Psoas muscle (tissue), 8 donors: Measurements from ENCODE around the gene F10. TPM values are rescaled to one million over a fixed set of nuclear protein-coding genes. Genes with fewer than 3 reads are reported as not detected.

Source experiments
- ATAC-seq, 4 donors: fragments of 200-7000 bp; cut with Tn5 transposase; one replicate each; pipeline ENCODE4 v1.9.1; 2020; ENCODE audit warnings: moderate library complexity in 3 of 4, mild to moderate bottlenecking in 2 of 4
- DNase-seq, 2 donors: peaks; one replicate each; pipeline ENCODE4 v3.0.0-alpha.2; 2020
- H3K27ac ChIP-seq: fragments of 200-600 bp; one replicate; pipeline ENCODE4 v1.8.0; 2022
- H3K27me3 ChIP-seq, 3 donors: fragments of 200-600 bp in 1 of 3; one replicate each; pipeline versions ENCODE4 v1.6.1 to v1.8.0; 2013 to 2022; ENCODE audit warnings: low read length in 2 of 3, mild to moderate bottlenecking in 2 of 3, moderate library complexity in 1 of 3; ENCODE audit not compliant: insufficient read depth in 3 of 3
- H3K36me3 ChIP-seq, 2 donors: fragments of 200-600 bp in 1 of 2; one replicate each; pipeline versions ENCODE4 v1.6.1 to v1.8.0; 2013 to 2022; ENCODE audit warnings: low read depth in 1 of 2, mild to moderate bottlenecking in 1 of 2, moderate library complexity in 1 of 2; ENCODE audit not compliant: insufficient read depth in 1 of 2
- H3K4me1 ChIP-seq: fragments of 200-600 bp; one replicate; pipeline ENCODE4 v1.8.0; 2022
- H3K4me3 ChIP-seq: fragments of 200-600 bp; one replicate; pipeline ENCODE4 v1.8.0; 2022; ENCODE audit warnings: mild to moderate bottlenecking
- H3K9me3 ChIP-seq: fragments of 200-600 bp; one replicate; pipeline ENCODE4 v1.8.0; 2022
- CTCF ChIP-seq: fragments of 200-600 bp; IDR thresholded peaks from one replicate; pipeline ENCODE4 v1.8.0; 2022; ENCODE audit warnings: antibody characterized with exemption
- WGBS, 3 donors: extraction: QIAGEN DNeasy Blood & Tissue Kit; methylation state at CpG; one replicate each; pipeline versions ENCODE4 v1.1.6 to v1.1.7; 2013; 5-methylcytosine and 5-hydroxymethylcytosine counted together
- intact Hi-C, 2 donors: fragments of 100-400 bp; cut with DNase I; formaldehyde crosslinking; loops; one replicate each; pipeline versions ENCODE4 v1.11.0 to v1.14.2; 2022
- polyA plus RNA-seq, 3 donors: library from polyadenylated mRNA; stranded (reverse); fragments of 200-250 nt; gene quantifications; one replicate each; pipeline ENCODE4 v1.2.3, GENCODE V29; 2013
- total RNA-seq, 4 donors: library from RNA; stranded (reverse); fragmentation: NEBNext Ultra II Directional in 2 of 4; extraction: Animal tissue kit (Norgen Biotek cat#: 25700) in 2 of 4; gene quantifications; one replicate each; pipeline versions ENCODE4 v1.2.1 to v1.2.4, GENCODE V29; 2021 to 2023
- donor health status: healthy with polysubstance abuse.
- donor health status: DM: no; HTN: no; CAD: no; lungs with moderate emphysema.
- donor health status: Bipolar disorder and iron deficiency.
- donor health status: healthy.
- donor health status: DM: yes; HTN: yes; CAD: no.
- donor health status: DM: no; HTN: no; CAD: no.
- donor health status: DM: no; HTN: no; CAD: no.
- donor health status: DM: yes; HTN: yes; CAD: no.

Gene F10
- total and polyA plus RNA-seq, 7 donors: 0.63 to 4.9 (median 1.5) TPM

- no peak overlapping the region for H3K4me3 ChIP-seq
- intact Hi-C loops: no loop called here
- DNase-seq: peak in 1 of 2 donors; percentile 49
- H3K4me1 ChIP-seq: no peaks in the 10 kb centered on the region
- peaks cover 0 to 5% (median 2%) of the 10 kb centered on the region in 3 donors for H3K27me3 ChIP-seq
- no peak overlapping the region for H3K27ac ChIP-seq
- H3K36me3 ChIP-seq: peaks cover 0 to 3% of the 10 kb centered on the region in 2 donors
- H3K9me3 ChIP-seq: no peaks in the 10 kb centered on the region
- ATAC-seq: no peak
- WGBS, 3 donors: 83 to 91% (median 88%) methylated on average over 30 of the region's 30 CpGs
- no peak for TF ChIP-seq CTCF
Measured at GRCh38 chr13:113091211-113091771, 31.3 kb upstream of the F10 start.

GRCh38 chr13:113091891-113092775 lies 30.5 kb upstream of the F10 start:
- no peak for ATAC-seq
- intact Hi-C loops: no loop called here
- Histone ChIP-seq H3K36me3 (peaks cover 0 to under 1% of the 10 kb centered on the region in 2 donors), H3K27me3 (peaks cover 0 to 11% (median 2%) of the 10 kb centered on the region in 3 donors), H3K9me3 (no peaks in the 10 kb centered on the region), H3K4me3 (no peak overlapping the region), H3K27ac (no peak overlapping the region), H3K4me1 (no peaks in the 10 kb centered on the region)
- peak in 1 of 2 donors; percentile 45 for DNase-seq
- TF ChIP-seq CTCF: no peak
- WGBS, 3 donors: 85 to 89% (median 87%) methylated on average over 33 of the region's 33 CpGs

GRCh38 chr13:113092776-113093579 lies 29.6 kb upstream of the F10 start:
- peak in 1 of 2 donors; percentile 29 for DNase-seq
- Histone ChIP-seq H3K36me3 (no peaks in the 10 kb centered on the region), H3K27me3 (peaks cover 0 to 14% (median 2%) of the 10 kb centered on the region in 3 donors), H3K4me3 (no peak overlapping the region), H3K9me3 (no peaks in the 10 kb centered on the region), H3K27ac (no peak overlapping the region), H3K4me1 (peaks cover 3% of the 10 kb centered on the region)
- intact Hi-C loops: no loop called here
- no peak for ATAC-seq
- TF ChIP-seq CTCF: no peak
- 78 to 89% (median 81%) methylated on average over 25 of the region's 25 CpGs for WGBS, 3 donors

- no peak for TF ChIP-seq CTCF
- Histone ChIP-seq H3K4me1 (peaks cover 6% of the 10 kb centered on the region), H3K27me3 (peaks cover 0 to 14% (median 2%) of the 10 kb centered on the region in 3 donors), H3K4me3 (no peak overlapping the region), H3K36me3 (no peaks in the 10 kb centered on the region), H3K27ac (no peak overlapping the region), H3K9me3 (no peaks in the 10 kb centered on the region)
- 72 to 73% (median 73%) methylated on average over 24 to 29 of the region's 29 CpGs for WGBS, 3 donors
- peak in 1 of 2 donors; percentile 38 for DNase-seq
- no peak for ATAC-seq
- intact Hi-C loops: no loop called here
Measured at GRCh38 chr13:113093580-113094409, 28.8 kb upstream of the F10 start.
